Activated naive CD4-positive, alpha-beta T cell treated with anti-CD3 and anti-CD28 coated beads, Interleukin-2, amount 50 U/mL, for 24 hours (primary cell): ENCODE data around the gene TCOF1.

Experiments
- H3K27ac Mint-ChIP-seq: one replicate; pipeline ENCODE4 v1.8.0; 2021; ENCODE audit warnings: mild to moderate bottlenecking, mixed read lengths
- H3K27me3 Mint-ChIP-seq: one replicate; pipeline ENCODE4 v1.8.0; 2021; ENCODE audit warnings: mixed read lengths
- H3K36me3 Mint-ChIP-seq: one replicate; pipeline ENCODE4 v1.8.0; 2021; ENCODE audit warnings: mixed read lengths
- H3K4me1 Mint-ChIP-seq: one replicate; pipeline ENCODE4 v1.8.0; 2021; ENCODE audit warnings: mixed read lengths
- H3K4me3 Mint-ChIP-seq: one replicate; pipeline ENCODE4 v1.8.0; 2021; ENCODE audit warnings: mild to moderate bottlenecking, mixed read lengths
- H3K9me3 Mint-ChIP-seq: one replicate; pipeline ENCODE4 v1.8.0; 2021; ENCODE audit warnings: mixed read lengths

Gene TCOF1

GRCh38 chr5:150353032-150353675 lies 4.3 kb upstream of the TCOF1 start:
- H3K27ac Mint-ChIP-seq = no peak overlapping the region
- H3K4me3 Mint-ChIP-seq = no peak overlapping the region
- H3K27me3 Mint-ChIP-seq = no peaks in the 10 kb centered on the region
- H3K36me3 Mint-ChIP-seq = no peaks in the 10 kb centered on the region
- no peaks in the 10 kb centered on the region for H3K9me3 Mint-ChIP-seq
- H3K4me1 Mint-ChIP-seq = peaks cover 19% of the 10 kb centered on the region

- Mint-ChIP-seq H3K36me3 (peaks cover 5% of the 10 kb centered on the region), H3K4me3 (no peak overlapping the region), H3K9me3 (no peaks in the 10 kb centered on the region), H3K4me1 (peaks cover 34% of the 10 kb centered on the region), H3K27ac (no peak overlapping the region), H3K27me3 (no peaks in the 10 kb centered on the region)
Measured at GRCh38 chr5:150355791-150356190, 1.7 kb upstream of the TCOF1 start.

GRCh38 chr5:150356575-150357294 lies 762 bp upstream of the TCOF1 start:
- Mint-ChIP-seq H3K27ac (peak overlapping the region; percentile 80), H3K4me1 (peaks cover 34% of the 10 kb centered on the region), H3K27me3 (no peaks in the 10 kb centered on the region), H3K36me3 (peaks cover 10% of the 10 kb centered on the region), H3K9me3 (no peaks in the 10 kb centered on the region), H3K4me3 (peak overlapping the region; percentile 92)

- Mint-ChIP-seq H3K4me3 (peak overlapping the region; percentile 92), H3K4me1 (peaks cover 52% of the 10 kb centered on the region), H3K9me3 (no peaks in the 10 kb centered on the region), H3K27ac (peak overlapping the region; percentile 89), H3K27me3 (no peaks in the 10 kb centered on the region), H3K36me3 (peaks cover 16% of the 10 kb centered on the region)
Measured at GRCh38 chr5:150358261-150359095, 981 bp downstream of the TCOF1 start.

- no peaks in the 10 kb centered on the region for H3K9me3 Mint-ChIP-seq
- peaks cover 52% of the 10 kb centered on the region for H3K4me1 Mint-ChIP-seq
- no peak overlapping the region for H3K4me3 Mint-ChIP-seq
- H3K36me3 Mint-ChIP-seq = peaks cover 18% of the 10 kb centered on the region
- H3K27ac Mint-ChIP-seq = no peak overlapping the region
- no peaks in the 10 kb centered on the region for H3K27me3 Mint-ChIP-seq
Measured at GRCh38 chr5:150361301-150361700, 3.8 kb downstream of the TCOF1 start.

- H3K4me3 Mint-ChIP-seq = no peak overlapping the region
- peaks cover 46% of the 10 kb centered on the region for H3K4me1 Mint-ChIP-seq
- no peak overlapping the region for H3K27ac Mint-ChIP-seq
- H3K9me3 Mint-ChIP-seq = no peaks in the 10 kb centered on the region
- peaks cover 18% of the 10 kb centered on the region for H3K36me3 Mint-ChIP-seq
- no peaks in the 10 kb centered on the region for H3K27me3 Mint-ChIP-seq
Measured at GRCh38 chr5:150363185-150363584, 5.7 kb downstream of the TCOF1 start.

- H3K4me3 Mint-ChIP-seq = no peak overlapping the region
- no peaks in the 10 kb centered on the region for H3K27me3 Mint-ChIP-seq
- no peaks in the 10 kb centered on the region for H3K9me3 Mint-ChIP-seq
- peaks cover 18% of the 10 kb centered on the region for H3K36me3 Mint-ChIP-seq
- H3K4me1 Mint-ChIP-seq = peaks cover 40% of the 10 kb centered on the region
- H3K27ac Mint-ChIP-seq = no peak overlapping the region
Measured at GRCh38 chr5:150364004-150364403, 6.5 kb downstream of the TCOF1 start.

GRCh38 chr5:150368526-150368925 lies 11.0 kb downstream of the TCOF1 start:
- Mint-ChIP-seq H3K36me3 (peaks cover 7% of the 10 kb centered on the region), H3K9me3 (no peaks in the 10 kb centered on the region), H3K4me3 (no peak overlapping the region), H3K27ac (no peak overlapping the region), H3K27me3 (no peaks in the 10 kb centered on the region), H3K4me1 (no peaks in the 10 kb centered on the region)

GRCh38 chr5:150372639-150373038 lies 15.1 kb downstream of the TCOF1 start:
- Mint-ChIP-seq H3K36me3 (peaks cover 11% of the 10 kb centered on the region), H3K9me3 (no peaks in the 10 kb centered on the region), H3K4me3 (no peak overlapping the region), H3K27ac (no peak overlapping the region), H3K4me1 (no peaks in the 10 kb centered on the region), H3K27me3 (no peaks in the 10 kb centered on the region)

- Mint-ChIP-seq H3K9me3 (no peaks in the 10 kb centered on the region), H3K4me1 (no peaks in the 10 kb centered on the region), H3K36me3 (peaks cover 21% of the 10 kb centered on the region), H3K27me3 (no peaks in the 10 kb centered on the region), H3K4me3 (no peak overlapping the region), H3K27ac (no peak overlapping the region)
Measured at GRCh38 chr5:150374651-150375050, 17.2 kb downstream of the TCOF1 start.

GRCh38 chr5:150376799-150377771 lies 19.6 kb downstream of the TCOF1 start:
- Mint-ChIP-seq H3K4me3 (no peak overlapping the region), H3K27me3 (no peaks in the 10 kb centered on the region), H3K36me3 (peaks cover 23% of the 10 kb centered on the region), H3K27ac (no peak overlapping the region), H3K4me1 (no peaks in the 10 kb centered on the region), H3K9me3 (no peaks in the 10 kb centered on the region)

- H3K36me3 Mint-ChIP-seq = peaks cover 23% of the 10 kb centered on the region
Measured at GRCh38 chr5:150377964-150378694, 20.6 kb downstream of the TCOF1 start.

GRCh38 chr5:150384701-150385100 lies 27.2 kb downstream of the TCOF1 start:
- no peaks in the 10 kb centered on the region for H3K9me3 Mint-ChIP-seq
- no peaks in the 10 kb centered on the region for H3K27me3 Mint-ChIP-seq
- H3K4me3 Mint-ChIP-seq = no peak overlapping the region
- H3K36me3 Mint-ChIP-seq = peaks cover 6% of the 10 kb centered on the region
- no peak overlapping the region for H3K27ac Mint-ChIP-seq
- no peaks in the 10 kb centered on the region for H3K4me1 Mint-ChIP-seq

More at GRCh38 chr5:150377964-150378694, 20.6 kb downstream of the TCOF1 start:
- H3K27ac Mint-ChIP-seq = no peak overlapping the region
- no peaks in the 10 kb centered on the region for H3K27me3 Mint-ChIP-seq
- H3K4me1 Mint-ChIP-seq = no peaks in the 10 kb centered on the region
- no peak overlapping the region for H3K4me3 Mint-ChIP-seq
- no peaks in the 10 kb centered on the region for H3K9me3 Mint-ChIP-seq

GRCh38 chr5:150386024-150386855 lies 28.7 kb downstream of the TCOF1 start:
- peaks cover under 1% of the 10 kb centered on the region for H3K36me3 Mint-ChIP-seq
- H3K27ac Mint-ChIP-seq = no peak overlapping the region
- no peaks in the 10 kb centered on the region for H3K27me3 Mint-ChIP-seq
- no peaks in the 10 kb centered on the region for H3K9me3 Mint-ChIP-seq
- no peak overlapping the region for H3K4me3 Mint-ChIP-seq
- no peaks in the 10 kb centered on the region for H3K4me1 Mint-ChIP-seq
